HL-60 (cell line): ENCODE measurements around the gene ENTPD3.

Experiments used
- DNase-seq, 2 experiments: peaks; one replicate each; pipeline ENCODE4 v3.0.0-alpha.2; 2010 to 2020; ENCODE audit warnings: low read depth in 1 of 2, low spot score in 1 of 2
- H3K27ac ChIP-seq: fragments of 250-450 bp; sonication (Bioruptor Pico); replicated peaks from 2 replicates; pipeline ENCODE4 v1.5.1; 2020; ENCODE audit warnings: mild to moderate bottlenecking, moderate library complexity
- H3K27me3 ChIP-seq: fragments of 250-450 bp; sonication (Bioruptor Pico); 2 replicates; pipeline ENCODE4 v1.5.1; 2021; ENCODE audit warnings: mild to moderate bottlenecking, moderate library complexity; ENCODE audit not compliant: insufficient read depth, poor library complexity, severe bottlenecking
- H3K4me3 ChIP-seq: replicated peaks from 2 replicates; pipeline ENCODE4 v1.5.1; 2011; ENCODE audit warnings: mild to moderate bottlenecking, control low read depth, low read length; ENCODE audit not compliant: insufficient read depth
- GABPA ChIP-seq: IDR thresholded peaks from 2 replicates; pipeline ENCODE4 v1.6.1; 2012; ENCODE audit warnings: low read depth
- POLR2AphosphoS5 ChIP-seq: IDR thresholded peaks from 2 replicates; pipeline ENCODE4 v1.6.1; 2012; ENCODE audit warnings: low read depth
- SPI1 ChIP-seq: IDR thresholded peaks from 2 replicates; pipeline ENCODE4 v1.6.1; 2012; ENCODE audit warnings: low read depth, mild to moderate bottlenecking, borderline replicate concordance
- TF ChIP-seq, protein P1 (sequence below): IDR thresholded peaks from one replicate; pipeline ENCODE4 v1.5.1; 2011; ENCODE audit warnings: low read length, control low read depth, inconsistent platforms; ENCODE audit not compliant: insufficient read depth
- TF ChIP-seq, protein P2 (sequence below): IDR thresholded peaks from 2 replicates; pipeline ENCODE4 v1.6.1; 2012; ENCODE audit warnings: low read depth; ENCODE audit not compliant: insufficient replicate concordance

The ENTPD3 gene

DNA sequence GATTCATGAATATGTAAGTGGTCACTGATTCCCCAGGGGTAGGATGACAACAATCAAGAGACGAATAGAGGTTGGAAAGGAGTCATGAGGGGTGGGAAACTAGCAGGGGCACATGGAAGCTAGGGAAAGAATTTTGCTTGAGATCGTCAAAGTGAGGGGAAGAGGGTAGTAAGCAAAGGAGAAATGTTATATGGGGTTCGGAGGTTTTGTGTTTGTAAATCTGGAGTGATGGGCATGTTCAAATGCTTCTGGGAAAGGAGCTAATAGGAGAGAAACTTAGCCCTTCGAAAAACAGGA is 78.1 kb downstream of the ENTPD3 start:
- no peak overlapping the region; the same call in 1 of the 2 replicates for H3K27ac ChIP-seq

DNA sequence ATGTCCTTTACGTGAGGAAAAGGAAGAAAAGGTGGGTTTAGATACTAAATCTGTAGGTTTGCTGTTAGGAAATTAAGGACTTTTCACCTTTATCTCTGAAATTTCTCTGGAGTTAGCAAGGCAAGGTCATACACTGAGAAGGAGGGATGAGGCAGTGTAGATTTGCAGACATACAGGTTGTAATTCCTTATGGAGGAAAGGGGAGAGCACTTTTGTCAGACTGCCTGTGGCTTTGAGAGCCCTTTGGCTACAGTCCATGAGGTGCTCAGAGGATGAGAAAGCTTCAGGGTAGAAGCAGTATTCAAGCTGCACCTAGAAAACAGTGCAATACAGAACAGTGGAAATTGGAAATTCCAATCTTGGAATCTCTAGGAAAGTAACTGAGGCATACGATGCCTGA is 78.5 kb downstream of the ENTPD3 start:
- Histone ChIP-seq H3K27me3 (no peaks in the 10 kb centered on the region), H3K4me3 (no peak overlapping the region), H3K27ac (no peak overlapping the region)
- TF ChIP-seq, protein P1, sequence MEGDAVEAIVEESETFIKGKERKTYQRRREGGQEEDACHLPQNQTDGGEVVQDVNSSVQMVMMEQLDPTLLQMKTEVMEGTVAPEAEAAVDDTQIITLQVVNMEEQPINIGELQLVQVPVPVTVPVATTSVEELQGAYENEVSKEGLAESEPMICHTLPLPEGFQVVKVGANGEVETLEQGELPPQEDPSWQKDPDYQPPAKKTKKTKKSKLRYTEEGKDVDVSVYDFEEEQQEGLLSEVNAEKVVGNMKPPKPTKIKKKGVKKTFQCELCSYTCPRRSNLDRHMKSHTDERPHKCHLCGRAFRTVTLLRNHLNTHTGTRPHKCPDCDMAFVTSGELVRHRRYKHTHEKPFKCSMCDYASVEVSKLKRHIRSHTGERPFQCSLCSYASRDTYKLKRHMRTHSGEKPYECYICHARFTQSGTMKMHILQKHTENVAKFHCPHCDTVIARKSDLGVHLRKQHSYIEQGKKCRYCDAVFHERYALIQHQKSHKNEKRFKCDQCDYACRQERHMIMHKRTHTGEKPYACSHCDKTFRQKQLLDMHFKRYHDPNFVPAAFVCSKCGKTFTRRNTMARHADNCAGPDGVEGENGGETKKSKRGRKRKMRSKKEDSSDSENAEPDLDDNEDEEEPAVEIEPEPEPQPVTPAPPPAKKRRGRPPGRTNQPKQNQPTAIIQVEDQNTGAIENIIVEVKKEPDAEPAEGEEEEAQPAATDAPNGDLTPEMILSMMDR = no peak
- no peak for TF ChIP-seq GABPA
- TF ChIP-seq SPI1 = no peak
- no peak for DNase-seq

More for the DNA sequence above, 78.1 kb downstream of the ENTPD3 start:
- no peak overlapping the region for H3K4me3 ChIP-seq
- H3K27me3 ChIP-seq = no peaks in the 10 kb centered on the region
- DNase-seq = no peak
- no peak for TF ChIP-seq POLR2AphosphoS5
- TF ChIP-seq SPI1 = no peak
- no peak for TF ChIP-seq GABPA
- TF ChIP-seq, protein P1 = no peak
- TF ChIP-seq, protein P2, sequence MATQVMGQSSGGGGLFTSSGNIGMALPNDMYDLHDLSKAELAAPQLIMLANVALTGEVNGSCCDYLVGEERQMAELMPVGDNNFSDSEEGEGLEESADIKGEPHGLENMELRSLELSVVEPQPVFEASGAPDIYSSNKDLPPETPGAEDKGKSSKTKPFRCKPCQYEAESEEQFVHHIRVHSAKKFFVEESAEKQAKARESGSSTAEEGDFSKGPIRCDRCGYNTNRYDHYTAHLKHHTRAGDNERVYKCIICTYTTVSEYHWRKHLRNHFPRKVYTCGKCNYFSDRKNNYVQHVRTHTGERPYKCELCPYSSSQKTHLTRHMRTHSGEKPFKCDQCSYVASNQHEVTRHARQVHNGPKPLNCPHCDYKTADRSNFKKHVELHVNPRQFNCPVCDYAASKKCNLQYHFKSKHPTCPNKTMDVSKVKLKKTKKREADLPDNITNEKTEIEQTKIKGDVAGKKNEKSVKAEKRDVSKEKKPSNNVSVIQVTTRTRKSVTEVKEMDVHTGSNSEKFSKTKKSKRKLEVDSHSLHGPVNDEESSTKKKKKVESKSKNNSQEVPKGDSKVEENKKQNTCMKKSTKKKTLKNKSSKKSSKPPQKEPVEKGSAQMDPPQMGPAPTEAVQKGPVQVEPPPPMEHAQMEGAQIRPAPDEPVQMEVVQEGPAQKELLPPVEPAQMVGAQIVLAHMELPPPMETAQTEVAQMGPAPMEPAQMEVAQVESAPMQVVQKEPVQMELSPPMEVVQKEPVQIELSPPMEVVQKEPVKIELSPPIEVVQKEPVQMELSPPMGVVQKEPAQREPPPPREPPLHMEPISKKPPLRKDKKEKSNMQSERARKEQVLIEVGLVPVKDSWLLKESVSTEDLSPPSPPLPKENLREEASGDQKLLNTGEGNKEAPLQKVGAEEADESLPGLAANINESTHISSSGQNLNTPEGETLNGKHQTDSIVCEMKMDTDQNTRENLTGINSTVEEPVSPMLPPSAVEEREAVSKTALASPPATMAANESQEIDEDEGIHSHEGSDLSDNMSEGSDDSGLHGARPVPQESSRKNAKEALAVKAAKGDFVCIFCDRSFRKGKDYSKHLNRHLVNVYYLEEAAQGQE = no peak

DNA sequence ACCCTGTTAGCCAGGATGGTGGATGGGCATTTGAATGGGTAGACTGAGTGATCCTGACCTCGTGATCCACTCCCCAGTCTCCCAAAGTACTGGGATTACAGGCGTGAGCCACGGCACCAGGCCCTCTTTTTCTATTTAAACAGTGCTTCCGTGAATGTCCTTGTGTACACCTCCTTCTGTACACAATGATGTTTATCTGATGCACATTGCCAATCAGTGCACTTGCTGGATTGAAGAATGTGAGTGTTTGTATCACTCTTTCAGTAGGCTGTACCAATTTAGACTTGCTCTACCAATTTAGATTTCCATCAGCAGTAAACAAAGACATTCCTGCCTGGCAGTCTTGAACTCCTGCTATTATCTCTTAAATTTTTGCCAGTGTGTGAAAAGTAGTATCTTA is 81.0 kb downstream of the ENTPD3 start:
- DNase-seq = no peak
- TF ChIP-seq, protein P1 = no peak
- no peak for TF ChIP-seq POLR2AphosphoS5
- no peak for TF ChIP-seq SPI1
- Histone ChIP-seq H3K4me3 (no peak overlapping the region), H3K27me3 (no peaks in the 10 kb centered on the region), H3K27ac (no peak overlapping the region)

DNA sequence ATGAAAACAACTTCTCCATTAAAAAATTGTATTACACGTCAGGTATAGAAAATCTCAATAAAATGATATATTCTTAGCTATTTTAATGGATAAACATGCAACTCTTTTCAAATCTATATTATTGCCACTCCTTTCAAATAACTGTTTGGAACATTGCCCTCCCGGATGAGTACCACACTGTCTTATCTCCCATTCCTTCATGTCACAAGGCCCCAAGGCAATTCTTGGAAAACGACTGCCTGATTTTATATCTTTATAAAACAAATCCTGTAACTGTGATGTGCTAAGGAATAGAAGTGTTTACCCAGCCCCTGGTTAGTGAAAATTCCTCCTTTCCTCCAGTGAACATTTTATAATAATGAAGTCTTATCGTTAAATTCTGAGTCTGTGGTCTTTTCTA is 83.7 kb downstream of the ENTPD3 start:
- Histone ChIP-seq H3K27me3 (no peaks in the 10 kb centered on the region), H3K4me3 (no peak overlapping the region), H3K27ac (no peak overlapping the region)
- DNase-seq = no peak
- TF ChIP-seq POLR2AphosphoS5 = no peak
- TF ChIP-seq, protein P2 = no peak
- no peak for TF ChIP-seq GABPA
- TF ChIP-seq, protein P1 = no peak
- no peak for TF ChIP-seq SPI1
